ENCODE results near the gene GATB.

- TF ChIP-seq CTCF (IDR thresholded peaks at IDR 0.05), result no peak
- no peak for TF ChIP-seq POLR2A (IDR thresholded peaks at IDR 0.05)
Observed at GRCh38 chr4:151809716-151810115, 48.9 kb upstream of the GATB start.

Data from tibial nerve (tissue), 3 donors.